H1 (cell line): ENCODE results near the gene FHIT. TPM values are rescaled to one million over a fixed set of nuclear protein-coding genes. Genes with fewer than 3 reads are reported as not detected.

ENCODE experiments used
- CTCF ChIA-PET: fragments of 300-600 bp; sonication (Branson Sonifier 250); formaldehyde crosslinking; loops from one replicate; lab custom pipeline; 2021; ENCODE audit not compliant: partially characterized antibody; lab: Charles Lee
- POLR2A ChIA-PET: fragments of 300-600 bp; sonication (Branson Sonifier 250); formaldehyde crosslinking; loops from one replicate; lab custom pipeline; 2021; ENCODE audit warnings: inconsistent platforms; ENCODE audit not compliant: partially characterized antibody; lab: Charles Lee
- DNase-seq, 2 experiments: peaks; one replicate each; pipeline versions ENCODE4 v3.0.0 to v3.0.0-alpha.2; 2010 to 2022; ENCODE audit warnings: low spot score in 2 of 2, low read depth in 1 of 2, mixed read lengths in 1 of 2
- FAIRE-seq: peaks from 2 replicates; lab custom pipeline; 2011; peaks lifted over from hg19 to GRCh38; lab: Jason Lieb, UNC
- H2AFZ ChIP-seq: 2 replicates; pipeline ENCODE4 v1.8.1; 2012; ENCODE audit warnings: low read length, inconsistent platforms
- H2AK5ac ChIP-seq: 2 replicates; pipeline ENCODE4 v1.6.1; 2013; ENCODE audit warnings: low read depth, low read length
- H2BK120ac ChIP-seq: replicated peaks from 2 replicates; pipeline ENCODE3; 2013; ENCODE audit warnings: low read depth, low read length, inconsistent platforms
- H2BK12ac ChIP-seq: 2 replicates; pipeline ENCODE4 v1.6.1; 2013; ENCODE audit warnings: low read depth, low read length
- H2BK15ac ChIP-seq: 2 replicates; pipeline ENCODE4 v1.6.1; 2013; ENCODE audit warnings: low read length
- H2BK20ac ChIP-seq: 2 replicates; pipeline ENCODE4 v1.6.1; 2013; ENCODE audit warnings: low read length
- H2BK5ac ChIP-seq: 2 replicates; pipeline ENCODE4 v1.6.1; 2013; ENCODE audit warnings: low read depth, low read length
- H3K14ac ChIP-seq: 2 replicates; pipeline ENCODE4 v1.6.1; 2013; ENCODE audit warnings: inconsistent platforms; ENCODE audit not compliant: insufficient read length
- H3K18ac ChIP-seq: 2 replicates; pipeline ENCODE4 v1.6.1; 2013; ENCODE audit warnings: low read length; ENCODE audit errors: extremely low read depth
- H3K23ac ChIP-seq: 2 replicates; pipeline ENCODE4 v1.6.1; 2013; ENCODE audit warnings: inconsistent platforms; ENCODE audit not compliant: insufficient read length
- H3K23me2 ChIP-seq: 2 replicates; pipeline ENCODE4 v1.6.1; 2013; ENCODE audit warnings: low read depth, low read length
- H3K27ac ChIP-seq: 2 replicates; pipeline ENCODE4 v1.6.1; 2011; ENCODE audit warnings: low read depth, low read length, inconsistent platforms
- H3K27me3 ChIP-seq, 4 experiments: replicated peaks in 1 of 4; 1 replicate in 1 of 4; 2 replicates in 3 of 4; pipeline versions ENCODE4 v1.6.1 to v1.8.1; 2011 to 2013; ENCODE audit warnings: low read length in 3 of 4, mild to moderate bottlenecking in 3 of 4, inconsistent platforms in 2 of 4, mixed read lengths in 2 of 4, moderate library complexity in 1 of 4; ENCODE audit not compliant: control insufficient read depth in 3 of 4, insufficient read depth in 3 of 4; ENCODE audit errors: extremely low read depth in 1 of 4
- H3K36me3 ChIP-seq, 4 experiments: 2 replicates each; pipeline versions ENCODE4 v1.6.1 to v1.8.1; 2011 to 2013; ENCODE audit warnings: mild to moderate bottlenecking in 4 of 4, low read length in 3 of 4, moderate library complexity in 2 of 4, control low read depth in 1 of 4, inconsistent platforms in 1 of 4; ENCODE audit not compliant: insufficient read depth in 4 of 4, control insufficient read depth in 2 of 4
- H3K4ac ChIP-seq: replicated peaks from 2 replicates; pipeline ENCODE3; 2013; ENCODE audit warnings: low read length, low read depth, mixed read lengths, inconsistent platforms; ENCODE audit not compliant: insufficient read length
- H3K4me1 ChIP-seq, 4 experiments: replicated peaks in 1 of 4; 1 replicate in 1 of 4; 2 replicates in 3 of 4; pipeline versions ENCODE4 v1.6.1 to v1.8.1; 2011 to 2013; ENCODE audit warnings: low read length in 3 of 4, inconsistent platforms in 2 of 4, mixed read lengths in 1 of 4; ENCODE audit not compliant: insufficient read depth in 4 of 4, control insufficient read depth in 3 of 4
- H3K4me2 ChIP-seq, 2 experiments: 2 replicates each; pipeline versions ENCODE4 v1.6.1 to v1.8.1; 2011 to 2013; ENCODE audit warnings: low read depth in 2 of 2, low read length in 2 of 2, control low read depth in 1 of 2, inconsistent platforms in 1 of 2, mild to moderate bottlenecking in 1 of 2; ENCODE audit not compliant: insufficient read depth in 1 of 2
- H3K4me3 ChIP-seq, 4 experiments: fragments of 200-600, 300-600 bp in 1 of 4; sonication (generic), shearing (Covaris generic), sonication (Bioruptor Twin) in 1 of 4; 2 replicates each; pipeline versions ENCODE4 v1.5.1 to v1.8.1; 2011 to 2016; ENCODE audit warnings: low read length in 4 of 4, low read depth in 3 of 4, control low read depth in 2 of 4, inconsistent platforms in 2 of 4, mild to moderate bottlenecking in 2 of 4, mixed read lengths in 1 of 4, moderate library complexity in 1 of 4; ENCODE audit not compliant: insufficient read depth in 2 of 4; ENCODE audit errors: extremely low read depth in 1 of 4
- H3K56ac ChIP-seq: replicated peaks from 2 replicates; pipeline ENCODE3; 2013; ENCODE audit warnings: low read depth, mild to moderate bottlenecking, mixed read lengths, low read length, inconsistent platforms; ENCODE audit not compliant: insufficient read length
- H3K79me1 ChIP-seq: 2 replicates; pipeline ENCODE4 v1.6.1; 2013; ENCODE audit warnings: low read depth, low read length, control low read depth
- H3K79me2 ChIP-seq, 2 experiments: 2 replicates each; pipeline versions ENCODE4 v1.6.1 to v1.8.1; 2012 to 2013; ENCODE audit warnings: low read length in 2 of 2, mild to moderate bottlenecking in 2 of 2, inconsistent platforms in 1 of 2; ENCODE audit not compliant: insufficient read depth in 2 of 2, control insufficient read depth in 1 of 2
- H3K9ac ChIP-seq, 4 experiments: replicated peaks in 1 of 4; 1 replicate in 1 of 4; 2 replicates in 3 of 4; pipeline versions ENCODE4 v1.6.1 to v1.8.1; 2011 to 2013; ENCODE audit warnings: low read depth in 3 of 4, low read length in 3 of 4, control low read depth in 2 of 4, mild to moderate bottlenecking in 2 of 4, moderate library complexity in 2 of 4, inconsistent platforms in 1 of 4; ENCODE audit errors: extremely low read depth in 1 of 4
- H3K9me3 ChIP-seq, 2 experiments: 2 replicates each; pipeline versions ENCODE4 v1.6.1 to v1.8.1; 2012 to 2013; ENCODE audit warnings: mild to moderate bottlenecking in 2 of 2, moderate library complexity in 2 of 2, control low read depth in 1 of 2, inconsistent platforms in 1 of 2, low read depth in 1 of 2, low read length in 1 of 2, mixed read lengths in 1 of 2; ENCODE audit not compliant: insufficient read depth in 2 of 2
- H4K20me1 ChIP-seq, 2 experiments: replicated peaks in 1 of 2; 2 replicates each; pipeline versions ENCODE3 to v1.8.1; 2011 to 2013; ENCODE audit warnings: inconsistent platforms in 2 of 2, low read length in 2 of 2, mild to moderate bottlenecking in 1 of 2; ENCODE audit not compliant: insufficient read depth in 2 of 2, control insufficient read depth in 1 of 2
- H4K5ac ChIP-seq: 2 replicates; pipeline ENCODE4 v1.6.1; 2013; ENCODE audit warnings: low read length, low read depth, mixed read lengths, inconsistent platforms; ENCODE audit not compliant: insufficient read length
- H4K8ac ChIP-seq: 2 replicates; pipeline ENCODE4 v1.8.0; 2013; ENCODE audit warnings: mild to moderate bottlenecking, moderate library complexity, low read length, inconsistent platforms; ENCODE audit not compliant: insufficient read depth; ENCODE audit errors: extremely low read depth
- H4K91ac ChIP-seq: replicated peaks from 2 replicates; pipeline ENCODE3; 2013; ENCODE audit warnings: low read length, mixed read lengths, inconsistent platforms; ENCODE audit not compliant: insufficient read length
- CBX5 ChIP-seq: fragments of 300-800, 300-1000 bp; sonication (generic); IDR thresholded peaks from 2 replicates; pipeline ENCODE4 v1.7.1; 2016; ENCODE audit warnings: antibody characterized with exemption, low read length, low read depth
- CHD1 ChIP-seq: IDR thresholded peaks from 2 replicates; pipeline ENCODE4 v1.6.1; 2012; ENCODE audit warnings: low read depth, low read length, improper control_type of control experiment
- EGR1 ChIP-seq: IDR thresholded peaks from 2 replicates; pipeline ENCODE4 v1.6.1; 2011; ENCODE audit warnings: low read depth, low read length, borderline replicate concordance
- NANOG ChIP-seq: IDR thresholded peaks from 2 replicates; pipeline ENCODE4 v1.6.1; 2011; ENCODE audit warnings: low read length, low read depth, mild to moderate bottlenecking, inconsistent platforms; ENCODE audit not compliant: insufficient read depth, poor library complexity, severe bottlenecking
- POLR2A ChIP-seq, 2 experiments: IDR thresholded peaks; 1 replicate in 1 of 2; 2 replicates in 1 of 2; pipeline ENCODE4 v1.6.1; 2011; ENCODE audit warnings: low read depth in 2 of 2, low read length in 2 of 2, mild to moderate bottlenecking in 2 of 2; ENCODE audit errors: control extremely low read depth in 1 of 2
- RBBP5 ChIP-seq: IDR thresholded peaks from 2 replicates; pipeline ENCODE4 v1.7.1; 2012; ENCODE audit warnings: low read depth, mild to moderate bottlenecking, inconsistent platforms, low read length, moderate library complexity, borderline replicate concordance
- RNF2 ChIP-seq: fragments of 200-900, 300-1000 bp; sonication (generic); IDR thresholded peaks from 2 replicates; pipeline ENCODE4 v1.7.1; 2016; ENCODE audit warnings: borderline replicate concordance, low read depth, mild to moderate bottlenecking, antibody characterized with exemption, low read length; ENCODE audit not compliant: poor library complexity, severe bottlenecking; ENCODE audit errors: missing control alignments
- SIX5 ChIP-seq: IDR thresholded peaks from 2 replicates; pipeline ENCODE4 v1.6.1; 2011; ENCODE audit warnings: mild to moderate bottlenecking, low read depth, low read length
- SP1 ChIP-seq: IDR thresholded peaks from 2 replicates; pipeline ENCODE4 v1.6.1; 2011; ENCODE audit warnings: low read depth, low read length
- SRF ChIP-seq: IDR thresholded peaks from 2 replicates; pipeline ENCODE4 v1.6.1; 2011; ENCODE audit warnings: mild to moderate bottlenecking, low read depth, low read length, moderate library complexity
- TBP ChIP-seq: IDR thresholded peaks from 2 replicates; pipeline ENCODE4 v1.6.1; 2011; ENCODE audit warnings: low read depth, low read length, improper control_type of control experiment
- TCF12 ChIP-seq: IDR thresholded peaks from 2 replicates; pipeline ENCODE4 v1.6.1; 2011; ENCODE audit warnings: low read depth, mild to moderate bottlenecking, low read length
- WGBS, 2 experiments: shearing (Covaris generic) in 1 of 2; methylation state at CpG; one replicate each; pipeline versions ENCODE4 v1.1.6 to v1.1.7; 2013 to 2015; ENCODE audit warnings: low lambda C conversion rate in 2 of 2, mixed read lengths in 2 of 2, inconsistent platforms in 1 of 2, low coverage in 1 of 2, missing lambda C conversion rate in 1 of 2; ENCODE audit not compliant: insufficient replicate concordance in 2 of 2, insufficient coverage in 1 of 2, insufficient read length in 1 of 2; ENCODE audit errors: extremely low coverage in 1 of 2, missing lambda C conversion rate in 1 of 2; 5-methylcytosine and 5-hydroxymethylcytosine counted together
- polyA plus RNA-seq, 7 experiments: library from polyadenylated mRNA; depleted of rRNA in 3 of 7; stranded (reverse) in 5 of 7; unstranded in 2 of 7; fragments of >200 nt in 5 of 7; fragments of 200-250 nt in 2 of 7; gene quantifications; 1 replicate in 5 of 7; 2 replicates in 1 of 7; 4 replicates in 1 of 7; pipeline versions ENCODE4 v1.2.1 to v1.2.3, GENCODE V29; 2011 to 2013; ENCODE audit warnings: missing spikeins in 2 of 7, mixed read lengths in 2 of 7
- total RNA-seq: library from RNA; stranded (reverse); fragmentation: NEBNext Ultra II Directional; extraction: Animal tissue kit (Norgen Biotek cat#: 25700); gene quantifications from 2 replicates; pipeline ENCODE4 v1.2.1, GENCODE V29; 2021
- TF ChIP-seq, protein P1 (sequence below), 3 experiments: IDR thresholded peaks; 1 replicate in 2 of 3; 2 replicates in 1 of 3; pipeline versions ENCODE4 v1.5.1 to v1.6.1; 2011; ENCODE audit warnings: low read length in 3 of 3, mild to moderate bottlenecking in 3 of 3, inconsistent platforms in 2 of 3, low read depth in 1 of 3, moderate library complexity in 1 of 3; ENCODE audit not compliant: insufficient read depth in 1 of 3; ENCODE audit errors: control extremely low read depth in 1 of 3

Gene FHIT
- total and polyA plus RNA-seq, 2 of the 8 experiments (the other 6 are each of a cell fraction or from before 2014, with no cell fraction given) = 1.2 to 3.2 TPM

- no peak overlapping the region for H2BK20ac ChIP-seq
- no peak overlapping the region for H3K56ac ChIP-seq
- ChIA-PET CTCF (no interaction called here), POLR2A (no interaction called here)
- no peaks in the 10 kb centered on the region for H3K79me2 ChIP-seq
- no peak overlapping the region for H2BK120ac ChIP-seq
- no peak overlapping the region for H3K4me2 ChIP-seq
- DNase-seq = no peak
- H3K9ac ChIP-seq = no peak overlapping the region
- H4K20me1 ChIP-seq = no peaks in the 10 kb centered on the region
- no peak overlapping the region for H2AFZ ChIP-seq
- H3K36me3 ChIP-seq = no peaks in the 10 kb centered on the region
- H2BK12ac ChIP-seq = no peak overlapping the region
- H3K23ac ChIP-seq = no peak overlapping the region
- H3K4me1 ChIP-seq = no peaks in the 10 kb centered on the region
- no peak overlapping the region for H4K8ac ChIP-seq
- H2BK15ac ChIP-seq = no peak overlapping the region
- H2AK5ac ChIP-seq = no peak overlapping the region
- FAIRE-seq = no peak
- no peaks in the 10 kb centered on the region for H3K79me1 ChIP-seq
- no peak overlapping the region for H4K91ac ChIP-seq
- H3K14ac ChIP-seq = no peak overlapping the region
- no peaks in the 10 kb centered on the region; the same call in 1 of the 2 replicates for H3K23me2 ChIP-seq
- no peak overlapping the region for H3K4me3 ChIP-seq
- no peak overlapping the region for H3K27ac ChIP-seq
- H2BK5ac ChIP-seq = no peak overlapping the region
- peaks cover 6 to 8% of the 10 kb centered on the region in 2 experiments; a peak in 2 of 4 replicates for H3K9me3 ChIP-seq
- no peaks in the 10 kb centered on the region for H3K27me3 ChIP-seq
- 75% methylated on average over 1 of the region's 1 CpG; no CpG with 5 or more reads in 1 of the 2 experiments for WGBS, 2 experiments
- H4K5ac ChIP-seq = no peak overlapping the region
- no peak overlapping the region for H3K18ac ChIP-seq
- H3K4ac ChIP-seq = no peak overlapping the region
- no peak for TF ChIP-seq CHD1
- TF ChIP-seq RNF2 = no peak
- no peak for TF ChIP-seq SRF
- no peak for TF ChIP-seq TBP
- TF ChIP-seq NANOG = no peak
- TF ChIP-seq POLR2A (IDR thresholded peaks at IDR 0.05; ENCODE audit: control extremely low read depth in 1 of 2, low read depth in 2 of 2, low read length in 2 of 2) = no peak
- TF ChIP-seq SP1 = no peak
- no peak for TF ChIP-seq EGR1
- TF ChIP-seq, protein P1, sequence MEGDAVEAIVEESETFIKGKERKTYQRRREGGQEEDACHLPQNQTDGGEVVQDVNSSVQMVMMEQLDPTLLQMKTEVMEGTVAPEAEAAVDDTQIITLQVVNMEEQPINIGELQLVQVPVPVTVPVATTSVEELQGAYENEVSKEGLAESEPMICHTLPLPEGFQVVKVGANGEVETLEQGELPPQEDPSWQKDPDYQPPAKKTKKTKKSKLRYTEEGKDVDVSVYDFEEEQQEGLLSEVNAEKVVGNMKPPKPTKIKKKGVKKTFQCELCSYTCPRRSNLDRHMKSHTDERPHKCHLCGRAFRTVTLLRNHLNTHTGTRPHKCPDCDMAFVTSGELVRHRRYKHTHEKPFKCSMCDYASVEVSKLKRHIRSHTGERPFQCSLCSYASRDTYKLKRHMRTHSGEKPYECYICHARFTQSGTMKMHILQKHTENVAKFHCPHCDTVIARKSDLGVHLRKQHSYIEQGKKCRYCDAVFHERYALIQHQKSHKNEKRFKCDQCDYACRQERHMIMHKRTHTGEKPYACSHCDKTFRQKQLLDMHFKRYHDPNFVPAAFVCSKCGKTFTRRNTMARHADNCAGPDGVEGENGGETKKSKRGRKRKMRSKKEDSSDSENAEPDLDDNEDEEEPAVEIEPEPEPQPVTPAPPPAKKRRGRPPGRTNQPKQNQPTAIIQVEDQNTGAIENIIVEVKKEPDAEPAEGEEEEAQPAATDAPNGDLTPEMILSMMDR (IDR thresholded peaks at IDR 0.05; ENCODE audit: control extremely low read depth in 1 of 3, insufficient read depth in 1 of 3, low read depth in 1 of 3, low read length in 3 of 3) = no peak
- no peak for TF ChIP-seq CBX5
- TF ChIP-seq RBBP5 = no peak
- no peak for TF ChIP-seq SIX5
- no peak for TF ChIP-seq TCF12
Measured at GRCh38 chr3:60912876-60913275, 338.4 kb downstream of the FHIT start.
